H1 (cell line): Measurements from ENCODE around the gene RRBP1. TPM values are rescaled to one million over a fixed set of nuclear protein-coding genes. Genes with fewer than 3 reads are reported as not detected.

Source experiments
- CTCF ChIA-PET: fragments of 300-600 bp; sonication (Branson Sonifier 250); formaldehyde crosslinking; loops from one replicate; lab custom pipeline; 2021; ENCODE audit not compliant: partially characterized antibody; lab: Charles Lee
- POLR2A ChIA-PET: fragments of 300-600 bp; sonication (Branson Sonifier 250); formaldehyde crosslinking; loops from one replicate; lab custom pipeline; 2021; ENCODE audit warnings: inconsistent platforms; ENCODE audit not compliant: partially characterized antibody; lab: Charles Lee
- DNase-seq, 2 experiments: peaks; one replicate each; pipeline versions ENCODE4 v3.0.0 to v3.0.0-alpha.2; 2010 to 2022; ENCODE audit warnings: low spot score in 2 of 2, low read depth in 1 of 2, mixed read lengths in 1 of 2
- FAIRE-seq: peaks from 2 replicates; lab custom pipeline; 2011; peaks lifted over from hg19 to GRCh38; lab: Jason Lieb, UNC
- H2AFZ ChIP-seq: 2 replicates; pipeline ENCODE4 v1.8.1; 2012; ENCODE audit warnings: low read length, inconsistent platforms
- H2AK5ac ChIP-seq: 2 replicates; pipeline ENCODE4 v1.6.1; 2013; ENCODE audit warnings: low read depth, low read length
- H2BK120ac ChIP-seq: replicated peaks from 2 replicates; pipeline ENCODE3; 2013; ENCODE audit warnings: low read depth, low read length, inconsistent platforms
- H2BK12ac ChIP-seq: 2 replicates; pipeline ENCODE4 v1.6.1; 2013; ENCODE audit warnings: low read depth, low read length
- H2BK15ac ChIP-seq: 2 replicates; pipeline ENCODE4 v1.6.1; 2013; ENCODE audit warnings: low read length
- H2BK20ac ChIP-seq: 2 replicates; pipeline ENCODE4 v1.6.1; 2013; ENCODE audit warnings: low read length
- H2BK5ac ChIP-seq: 2 replicates; pipeline ENCODE4 v1.6.1; 2013; ENCODE audit warnings: low read depth, low read length
- H3K14ac ChIP-seq: 2 replicates; pipeline ENCODE4 v1.6.1; 2013; ENCODE audit warnings: inconsistent platforms; ENCODE audit not compliant: insufficient read length
- H3K18ac ChIP-seq: 2 replicates; pipeline ENCODE4 v1.6.1; 2013; ENCODE audit warnings: low read length; ENCODE audit errors: extremely low read depth
- H3K23ac ChIP-seq: 2 replicates; pipeline ENCODE4 v1.6.1; 2013; ENCODE audit warnings: inconsistent platforms; ENCODE audit not compliant: insufficient read length
- H3K23me2 ChIP-seq: 2 replicates; pipeline ENCODE4 v1.6.1; 2013; ENCODE audit warnings: low read depth, low read length
- H3K27ac ChIP-seq: 2 replicates; pipeline ENCODE4 v1.6.1; 2011; ENCODE audit warnings: low read depth, low read length, inconsistent platforms
- H3K27me3 ChIP-seq, 4 experiments: replicated peaks in 1 of 4; 1 replicate in 1 of 4; 2 replicates in 3 of 4; pipeline versions ENCODE4 v1.6.1 to v1.8.1; 2011 to 2013; ENCODE audit warnings: low read length in 3 of 4, mild to moderate bottlenecking in 3 of 4, inconsistent platforms in 2 of 4, mixed read lengths in 2 of 4, moderate library complexity in 1 of 4; ENCODE audit not compliant: control insufficient read depth in 3 of 4, insufficient read depth in 3 of 4; ENCODE audit errors: extremely low read depth in 1 of 4
- H3K36me3 ChIP-seq, 4 experiments: 2 replicates each; pipeline versions ENCODE4 v1.6.1 to v1.8.1; 2011 to 2013; ENCODE audit warnings: mild to moderate bottlenecking in 4 of 4, low read length in 3 of 4, moderate library complexity in 2 of 4, control low read depth in 1 of 4, inconsistent platforms in 1 of 4; ENCODE audit not compliant: insufficient read depth in 4 of 4, control insufficient read depth in 2 of 4
- H3K4ac ChIP-seq: replicated peaks from 2 replicates; pipeline ENCODE3; 2013; ENCODE audit warnings: low read length, low read depth, mixed read lengths, inconsistent platforms; ENCODE audit not compliant: insufficient read length
- H3K4me1 ChIP-seq, 4 experiments: replicated peaks in 1 of 4; 1 replicate in 1 of 4; 2 replicates in 3 of 4; pipeline versions ENCODE4 v1.6.1 to v1.8.1; 2011 to 2013; ENCODE audit warnings: low read length in 3 of 4, inconsistent platforms in 2 of 4, mixed read lengths in 1 of 4; ENCODE audit not compliant: insufficient read depth in 4 of 4, control insufficient read depth in 3 of 4
- H3K4me2 ChIP-seq, 2 experiments: 2 replicates each; pipeline versions ENCODE4 v1.6.1 to v1.8.1; 2011 to 2013; ENCODE audit warnings: low read depth in 2 of 2, low read length in 2 of 2, control low read depth in 1 of 2, inconsistent platforms in 1 of 2, mild to moderate bottlenecking in 1 of 2; ENCODE audit not compliant: insufficient read depth in 1 of 2
- H3K4me3 ChIP-seq, 4 experiments: fragments of 200-600, 300-600 bp in 1 of 4; sonication (generic), shearing (Covaris generic), sonication (Bioruptor Twin) in 1 of 4; 2 replicates each; pipeline versions ENCODE4 v1.5.1 to v1.8.1; 2011 to 2016; ENCODE audit warnings: low read length in 4 of 4, low read depth in 3 of 4, control low read depth in 2 of 4, inconsistent platforms in 2 of 4, mild to moderate bottlenecking in 2 of 4, mixed read lengths in 1 of 4, moderate library complexity in 1 of 4; ENCODE audit not compliant: insufficient read depth in 2 of 4; ENCODE audit errors: extremely low read depth in 1 of 4
- H3K56ac ChIP-seq: replicated peaks from 2 replicates; pipeline ENCODE3; 2013; ENCODE audit warnings: low read depth, mild to moderate bottlenecking, mixed read lengths, low read length, inconsistent platforms; ENCODE audit not compliant: insufficient read length
- H3K79me1 ChIP-seq: 2 replicates; pipeline ENCODE4 v1.6.1; 2013; ENCODE audit warnings: low read depth, low read length, control low read depth
- H3K79me2 ChIP-seq, 2 experiments: 2 replicates each; pipeline versions ENCODE4 v1.6.1 to v1.8.1; 2012 to 2013; ENCODE audit warnings: low read length in 2 of 2, mild to moderate bottlenecking in 2 of 2, inconsistent platforms in 1 of 2; ENCODE audit not compliant: insufficient read depth in 2 of 2, control insufficient read depth in 1 of 2
- H3K9ac ChIP-seq, 4 experiments: replicated peaks in 1 of 4; 1 replicate in 1 of 4; 2 replicates in 3 of 4; pipeline versions ENCODE4 v1.6.1 to v1.8.1; 2011 to 2013; ENCODE audit warnings: low read depth in 3 of 4, low read length in 3 of 4, control low read depth in 2 of 4, mild to moderate bottlenecking in 2 of 4, moderate library complexity in 2 of 4, inconsistent platforms in 1 of 4; ENCODE audit errors: extremely low read depth in 1 of 4
- H3K9me3 ChIP-seq, 2 experiments: 2 replicates each; pipeline versions ENCODE4 v1.6.1 to v1.8.1; 2012 to 2013; ENCODE audit warnings: mild to moderate bottlenecking in 2 of 2, moderate library complexity in 2 of 2, control low read depth in 1 of 2, inconsistent platforms in 1 of 2, low read depth in 1 of 2, low read length in 1 of 2, mixed read lengths in 1 of 2; ENCODE audit not compliant: insufficient read depth in 2 of 2
- H4K20me1 ChIP-seq, 2 experiments: replicated peaks in 1 of 2; 2 replicates each; pipeline versions ENCODE3 to v1.8.1; 2011 to 2013; ENCODE audit warnings: inconsistent platforms in 2 of 2, low read length in 2 of 2, mild to moderate bottlenecking in 1 of 2; ENCODE audit not compliant: insufficient read depth in 2 of 2, control insufficient read depth in 1 of 2
- H4K5ac ChIP-seq: 2 replicates; pipeline ENCODE4 v1.6.1; 2013; ENCODE audit warnings: low read length, low read depth, mixed read lengths, inconsistent platforms; ENCODE audit not compliant: insufficient read length
- H4K8ac ChIP-seq: 2 replicates; pipeline ENCODE4 v1.8.0; 2013; ENCODE audit warnings: mild to moderate bottlenecking, moderate library complexity, low read length, inconsistent platforms; ENCODE audit not compliant: insufficient read depth; ENCODE audit errors: extremely low read depth
- H4K91ac ChIP-seq: replicated peaks from 2 replicates; pipeline ENCODE3; 2013; ENCODE audit warnings: low read length, mixed read lengths, inconsistent platforms; ENCODE audit not compliant: insufficient read length
- YY1 ChIP-seq: IDR thresholded peaks from 2 replicates; pipeline ENCODE4 v1.6.1; 2011; ENCODE audit warnings: low read depth, mild to moderate bottlenecking, low read length
- WGBS, 2 experiments: shearing (Covaris generic) in 1 of 2; methylation state at CpG; one replicate each; pipeline versions ENCODE4 v1.1.6 to v1.1.7; 2013 to 2015; ENCODE audit warnings: low lambda C conversion rate in 2 of 2, mixed read lengths in 2 of 2, inconsistent platforms in 1 of 2, low coverage in 1 of 2, missing lambda C conversion rate in 1 of 2; ENCODE audit not compliant: insufficient replicate concordance in 2 of 2, insufficient coverage in 1 of 2, insufficient read length in 1 of 2; ENCODE audit errors: extremely low coverage in 1 of 2, missing lambda C conversion rate in 1 of 2; 5-methylcytosine and 5-hydroxymethylcytosine counted together
- polyA plus RNA-seq, 7 experiments: library from polyadenylated mRNA; depleted of rRNA in 3 of 7; stranded (reverse) in 5 of 7; unstranded in 2 of 7; fragments of >200 nt in 5 of 7; fragments of 200-250 nt in 2 of 7; gene quantifications; 1 replicate in 5 of 7; 2 replicates in 1 of 7; 4 replicates in 1 of 7; pipeline versions ENCODE4 v1.2.1 to v1.2.3, GENCODE V29; 2011 to 2013; ENCODE audit warnings: missing spikeins in 2 of 7, mixed read lengths in 2 of 7
- total RNA-seq: library from RNA; stranded (reverse); fragmentation: NEBNext Ultra II Directional; extraction: Animal tissue kit (Norgen Biotek cat#: 25700); gene quantifications from 2 replicates; pipeline ENCODE4 v1.2.1, GENCODE V29; 2021

Gene RRBP1
- total and polyA plus RNA-seq, 2 of the 8 experiments (the other 6 are each of a cell fraction or from before 2014, with no cell fraction given) = 15.9 to 157 TPM

- H2BK20ac ChIP-seq = no peak overlapping the region
- FAIRE-seq (no peak), DNase-seq (no peak)
- H2AFZ ChIP-seq = no peak overlapping the region
- H2AK5ac ChIP-seq = no peak overlapping the region
- no peak overlapping the region for H3K27ac ChIP-seq
- H3K56ac ChIP-seq = no peak overlapping the region
- H4K20me1 ChIP-seq = peaks cover 2 to 16% of the 10 kb centered on the region in 2 experiments
- H2BK5ac ChIP-seq = no peak overlapping the region
- no peaks in the 10 kb centered on the region for H3K9me3 ChIP-seq
- no peak overlapping the region for H3K14ac ChIP-seq
- no peak overlapping the region for H2BK12ac ChIP-seq
- no peak overlapping the region for H4K91ac ChIP-seq
- no peak overlapping the region for H3K23ac ChIP-seq
- H3K79me1 ChIP-seq = peaks cover 2% of the 10 kb centered on the region
- TF ChIP-seq YY1 = no peak
- H3K4me2 ChIP-seq = no peak overlapping the region
- H3K27me3 ChIP-seq = no peaks in the 10 kb centered on the region
- no peak overlapping the region for H3K4me3 ChIP-seq
- H3K4me1 ChIP-seq = no peaks in the 10 kb centered on the region
- H4K8ac ChIP-seq = no peak overlapping the region
- H3K18ac ChIP-seq = no peak overlapping the region
- H2BK15ac ChIP-seq = no peak overlapping the region
- 89% methylated on average over 6 of the region's 6 CpGs; no CpG with 5 or more reads in 1 of the 2 experiments for WGBS, 2 experiments
- no peak overlapping the region for H3K4ac ChIP-seq
- peaks cover 21 to 55% (median 45%) of the 10 kb centered on the region in 4 experiments for H3K36me3 ChIP-seq
- H2BK120ac ChIP-seq = no peak overlapping the region
- H3K23me2 ChIP-seq = no peaks in the 10 kb centered on the region
- H4K5ac ChIP-seq = no peak overlapping the region
- CTCF ChIA-PET = interaction anchor here (0.9 to 8.3 kb wide), 7 partner anchors 9 to 308 kb away, joined by 3 to 95 read pairs (median 3); no protein-coding TSS in a partner anchor
- no peak overlapping the region for H3K9ac ChIP-seq
- H3K79me2 ChIP-seq = no peaks in the 10 kb centered on the region
- POLR2A ChIA-PET = interaction anchor here (0.6 kb wide), 1 partner anchor 18 kb away, joined by 3 read pairs; no protein-coding TSS in a partner anchor
Measured at GRCh38 chr20:17630806-17631195, 51.2 kb downstream of the RRBP1 start.
